ENCODE results near the gene TSPAN18. TPM values are rescaled to one million over a fixed set of nuclear protein-coding genes. Genes with fewer than 3 reads are reported as not detected.
A peak's percentile ranks its signal among the peaks of the same experiment; 100 is the strongest.

The TSPAN18 gene
- total and polyA plus RNA-seq, 2 experiments from 2014 or later = 6.0 to 10.6 TPM

DNA sequence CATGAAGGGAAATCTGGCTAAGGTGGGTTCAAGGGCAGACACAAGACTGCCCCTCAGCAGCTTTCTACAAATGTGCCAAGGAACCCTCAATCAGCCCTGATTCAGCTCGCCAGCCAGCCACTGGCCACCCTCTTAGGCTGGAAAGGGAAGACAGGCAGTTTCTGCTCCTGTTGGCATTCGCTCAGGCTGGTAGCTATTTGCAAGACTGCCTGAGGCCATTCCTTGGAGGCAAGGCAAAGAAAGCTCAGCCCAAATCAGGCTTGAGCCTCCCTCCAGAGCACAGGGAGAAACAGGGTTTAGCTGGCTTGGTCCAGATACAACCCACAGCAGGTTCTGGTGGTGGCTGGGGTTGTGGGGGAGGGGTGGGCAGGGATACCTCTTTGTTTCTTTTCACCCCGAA, 204.7 kb downstream of the TSPAN18 start:
- H3K4me1 ChIP-seq (ENCODE audit: insufficient read depth) = peaks cover 16% of the 10 kb centered on the region
- no peaks in the 10 kb centered on the region for H3K36me3 ChIP-seq (ENCODE audit: insufficient read depth)
- Mint-ChIP-seq H3K36me3 (ENCODE audit: low read depth) (peaks cover 9% of the 10 kb centered on the region; the same call in 1 of the 3 replicates), H3K4me3 (no peak overlapping the region), H3K27me3 (ENCODE audit: insufficient read depth, low read depth, poor library complexity) (peaks cover 32% of the 10 kb centered on the region), H3K27ac (no peak overlapping the region), H3K4me1 (peaks cover 39% of the 10 kb centered on the region), H3K9me3 (no peaks in the 10 kb centered on the region)
- H4K20me1 ChIP-seq (replicated peaks; ENCODE audit: insufficient read depth) = no peaks in the 10 kb centered on the region
- TF ChIP-seq NANOG (IDR thresholded peaks at IDR 0.05; ENCODE audit: borderline replicate concordance) (no peak), ZNF331 (CRISPR knock-in tag; IDR thresholded peaks at IDR 0.05; ENCODE audit: low read depth) (no peak), EZH2phosphoT487 (IDR thresholded peaks at IDR 0.05; ENCODE audit: unreplicated experiment) (no peak), ZNF114 (CRISPR knock-in tag; IDR thresholded peaks at IDR 0.05) (no peak), CREB1 (CRISPR knock-in tag; IDR thresholded peaks at IDR 0.05; ENCODE audit: low read depth) (no peak), POLR2AphosphoS5 (IDR thresholded peaks at IDR 0.05; ENCODE audit: low read depth) (no peak), JUNB (IDR thresholded peaks at IDR 0.05; ENCODE audit: unreplicated experiment) (no peak), STAT1 (IDR thresholded peaks at IDR 0.05; ENCODE audit: unreplicated experiment) (no peak), EZH2 (IDR thresholded peaks at IDR 0.05; ENCODE audit: low read depth, unreplicated experiment) (no peak)
- TF ChIP-seq, protein P1, sequence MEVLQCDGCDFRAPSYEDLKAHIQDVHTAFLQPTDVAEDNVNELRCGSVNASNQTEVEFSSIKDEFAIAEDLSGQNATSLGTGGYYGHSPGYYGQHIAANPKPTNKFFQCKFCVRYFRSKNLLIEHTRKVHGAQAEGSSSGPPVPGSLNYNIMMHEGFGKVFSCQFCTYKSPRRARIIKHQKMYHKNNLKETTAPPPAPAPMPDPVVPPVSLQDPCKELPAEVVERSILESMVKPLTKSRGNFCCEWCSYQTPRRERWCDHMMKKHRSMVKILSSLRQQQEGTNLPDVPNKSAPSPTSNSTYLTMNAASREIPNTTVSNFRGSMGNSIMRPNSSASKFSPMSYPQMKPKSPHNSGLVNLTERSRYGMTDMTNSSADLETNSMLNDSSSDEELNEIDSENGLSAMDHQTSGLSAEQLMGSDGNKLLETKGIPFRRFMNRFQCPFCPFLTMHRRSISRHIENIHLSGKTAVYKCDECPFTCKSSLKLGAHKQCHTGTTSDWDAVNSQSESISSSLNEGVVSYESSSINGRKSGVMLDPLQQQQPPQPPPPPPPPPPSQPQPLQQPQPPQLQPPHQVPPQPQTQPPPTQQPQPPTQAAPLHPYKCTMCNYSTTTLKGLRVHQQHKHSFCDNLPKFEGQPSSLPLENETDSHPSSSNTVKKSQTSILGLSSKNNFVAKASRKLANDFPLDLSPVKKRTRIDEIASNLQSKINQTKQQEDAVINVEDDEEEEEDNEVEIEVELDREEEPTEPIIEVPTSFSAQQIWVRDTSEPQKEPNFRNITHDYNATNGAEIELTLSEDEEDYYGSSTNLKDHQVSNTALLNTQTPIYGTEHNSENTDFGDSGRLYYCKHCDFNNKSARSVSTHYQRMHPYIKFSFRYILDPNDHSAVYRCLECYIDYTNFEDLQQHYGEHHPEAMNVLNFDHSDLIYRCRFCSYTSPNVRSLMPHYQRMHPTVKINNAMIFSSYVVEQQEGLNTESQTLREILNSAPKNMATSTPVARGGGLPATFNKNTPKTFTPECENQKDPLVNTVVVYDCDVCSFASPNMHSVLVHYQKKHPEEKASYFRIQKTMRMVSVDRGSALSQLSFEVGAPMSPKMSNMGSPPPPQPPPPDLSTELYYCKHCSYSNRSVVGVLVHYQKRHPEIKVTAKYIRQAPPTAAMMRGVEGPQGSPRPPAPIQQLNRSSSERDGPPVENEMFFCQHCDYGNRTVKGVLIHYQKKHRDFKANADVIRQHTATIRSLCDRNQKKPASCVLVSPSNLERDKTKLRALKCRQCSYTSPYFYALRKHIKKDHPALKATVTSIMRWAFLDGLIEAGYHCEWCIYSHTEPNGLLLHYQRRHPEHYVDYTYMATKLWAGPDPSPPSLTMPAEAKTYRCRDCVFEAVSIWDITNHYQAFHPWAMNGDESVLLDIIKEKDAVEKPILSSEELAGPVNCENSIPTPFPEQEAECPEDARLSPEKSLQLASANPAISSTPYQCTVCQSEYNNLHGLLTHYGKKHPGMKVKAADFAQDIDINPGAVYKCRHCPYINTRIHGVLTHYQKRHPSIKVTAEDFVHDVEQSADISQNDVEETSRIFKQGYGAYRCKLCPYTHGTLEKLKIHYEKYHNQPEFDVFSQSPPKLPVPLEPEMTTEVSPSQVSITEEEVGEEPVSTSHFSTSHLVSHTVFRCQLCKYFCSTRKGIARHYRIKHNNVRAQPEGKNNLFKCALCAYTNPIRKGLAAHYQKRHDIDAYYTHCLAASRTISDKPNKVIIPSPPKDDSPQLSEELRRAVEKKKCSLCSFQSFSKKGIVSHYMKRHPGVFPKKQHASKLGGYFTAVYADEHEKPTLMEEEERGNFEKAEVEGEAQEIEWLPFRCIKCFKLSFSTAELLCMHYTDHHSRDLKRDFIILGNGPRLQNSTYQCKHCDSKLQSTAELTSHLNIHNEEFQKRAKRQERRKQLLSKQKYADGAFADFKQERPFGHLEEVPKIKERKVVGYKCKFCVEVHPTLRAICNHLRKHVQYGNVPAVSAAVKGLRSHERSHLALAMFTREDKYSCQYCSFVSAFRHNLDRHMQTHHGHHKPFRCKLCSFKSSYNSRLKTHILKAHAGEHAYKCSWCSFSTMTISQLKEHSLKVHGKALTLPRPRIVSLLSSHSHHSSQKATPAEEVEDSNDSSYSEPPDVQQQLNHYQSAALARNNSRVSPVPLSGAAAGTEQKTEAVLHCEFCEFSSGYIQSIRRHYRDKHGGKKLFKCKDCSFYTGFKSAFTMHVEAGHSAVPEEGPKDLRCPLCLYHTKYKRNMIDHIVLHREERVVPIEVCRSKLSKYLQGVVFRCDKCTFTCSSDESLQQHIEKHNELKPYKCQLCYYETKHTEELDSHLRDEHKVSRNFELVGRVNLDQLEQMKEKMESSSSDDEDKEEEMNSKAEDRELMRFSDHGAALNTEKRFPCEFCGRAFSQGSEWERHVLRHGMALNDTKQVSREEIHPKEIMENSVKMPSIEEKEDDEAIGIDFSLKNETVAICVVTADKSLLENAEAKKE (CRISPR knock-in tag; IDR thresholded peaks at IDR 0.05) = no peak
- TF ChIP-seq, protein P2, sequence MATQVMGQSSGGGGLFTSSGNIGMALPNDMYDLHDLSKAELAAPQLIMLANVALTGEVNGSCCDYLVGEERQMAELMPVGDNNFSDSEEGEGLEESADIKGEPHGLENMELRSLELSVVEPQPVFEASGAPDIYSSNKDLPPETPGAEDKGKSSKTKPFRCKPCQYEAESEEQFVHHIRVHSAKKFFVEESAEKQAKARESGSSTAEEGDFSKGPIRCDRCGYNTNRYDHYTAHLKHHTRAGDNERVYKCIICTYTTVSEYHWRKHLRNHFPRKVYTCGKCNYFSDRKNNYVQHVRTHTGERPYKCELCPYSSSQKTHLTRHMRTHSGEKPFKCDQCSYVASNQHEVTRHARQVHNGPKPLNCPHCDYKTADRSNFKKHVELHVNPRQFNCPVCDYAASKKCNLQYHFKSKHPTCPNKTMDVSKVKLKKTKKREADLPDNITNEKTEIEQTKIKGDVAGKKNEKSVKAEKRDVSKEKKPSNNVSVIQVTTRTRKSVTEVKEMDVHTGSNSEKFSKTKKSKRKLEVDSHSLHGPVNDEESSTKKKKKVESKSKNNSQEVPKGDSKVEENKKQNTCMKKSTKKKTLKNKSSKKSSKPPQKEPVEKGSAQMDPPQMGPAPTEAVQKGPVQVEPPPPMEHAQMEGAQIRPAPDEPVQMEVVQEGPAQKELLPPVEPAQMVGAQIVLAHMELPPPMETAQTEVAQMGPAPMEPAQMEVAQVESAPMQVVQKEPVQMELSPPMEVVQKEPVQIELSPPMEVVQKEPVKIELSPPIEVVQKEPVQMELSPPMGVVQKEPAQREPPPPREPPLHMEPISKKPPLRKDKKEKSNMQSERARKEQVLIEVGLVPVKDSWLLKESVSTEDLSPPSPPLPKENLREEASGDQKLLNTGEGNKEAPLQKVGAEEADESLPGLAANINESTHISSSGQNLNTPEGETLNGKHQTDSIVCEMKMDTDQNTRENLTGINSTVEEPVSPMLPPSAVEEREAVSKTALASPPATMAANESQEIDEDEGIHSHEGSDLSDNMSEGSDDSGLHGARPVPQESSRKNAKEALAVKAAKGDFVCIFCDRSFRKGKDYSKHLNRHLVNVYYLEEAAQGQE (IDR thresholded peaks at IDR 0.05; ENCODE audit: unreplicated experiment) = no peak
- TF ChIP-seq, protein P3, sequence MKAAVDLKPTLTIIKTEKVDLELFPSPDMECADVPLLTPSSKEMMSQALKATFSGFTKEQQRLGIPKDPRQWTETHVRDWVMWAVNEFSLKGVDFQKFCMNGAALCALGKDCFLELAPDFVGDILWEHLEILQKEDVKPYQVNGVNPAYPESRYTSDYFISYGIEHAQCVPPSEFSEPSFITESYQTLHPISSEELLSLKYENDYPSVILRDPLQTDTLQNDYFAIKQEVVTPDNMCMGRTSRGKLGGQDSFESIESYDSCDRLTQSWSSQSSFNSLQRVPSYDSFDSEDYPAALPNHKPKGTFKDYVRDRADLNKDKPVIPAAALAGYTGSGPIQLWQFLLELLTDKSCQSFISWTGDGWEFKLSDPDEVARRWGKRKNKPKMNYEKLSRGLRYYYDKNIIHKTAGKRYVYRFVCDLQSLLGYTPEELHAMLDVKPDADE (IDR thresholded peaks at IDR 0.05) = no peak
- TF ChIP-seq, protein P4, sequence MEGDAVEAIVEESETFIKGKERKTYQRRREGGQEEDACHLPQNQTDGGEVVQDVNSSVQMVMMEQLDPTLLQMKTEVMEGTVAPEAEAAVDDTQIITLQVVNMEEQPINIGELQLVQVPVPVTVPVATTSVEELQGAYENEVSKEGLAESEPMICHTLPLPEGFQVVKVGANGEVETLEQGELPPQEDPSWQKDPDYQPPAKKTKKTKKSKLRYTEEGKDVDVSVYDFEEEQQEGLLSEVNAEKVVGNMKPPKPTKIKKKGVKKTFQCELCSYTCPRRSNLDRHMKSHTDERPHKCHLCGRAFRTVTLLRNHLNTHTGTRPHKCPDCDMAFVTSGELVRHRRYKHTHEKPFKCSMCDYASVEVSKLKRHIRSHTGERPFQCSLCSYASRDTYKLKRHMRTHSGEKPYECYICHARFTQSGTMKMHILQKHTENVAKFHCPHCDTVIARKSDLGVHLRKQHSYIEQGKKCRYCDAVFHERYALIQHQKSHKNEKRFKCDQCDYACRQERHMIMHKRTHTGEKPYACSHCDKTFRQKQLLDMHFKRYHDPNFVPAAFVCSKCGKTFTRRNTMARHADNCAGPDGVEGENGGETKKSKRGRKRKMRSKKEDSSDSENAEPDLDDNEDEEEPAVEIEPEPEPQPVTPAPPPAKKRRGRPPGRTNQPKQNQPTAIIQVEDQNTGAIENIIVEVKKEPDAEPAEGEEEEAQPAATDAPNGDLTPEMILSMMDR (conservative IDR thresholded peaks at IDR 0.05; ENCODE audit: low read depth in 2 of 2) = no peak
- H3K4me2 ChIP-seq = 0 out of 2 replicates have a peak overlapping the region, but pooled peaks have one; percentile 32
- no peaks in the 10 kb centered on the region for H3K27me3 ChIP-seq (ENCODE audit: insufficient read depth)
- no peak overlapping the region for H3K27ac ChIP-seq (ENCODE audit: low read depth)
- no peak overlapping the region for H2AFZ ChIP-seq
- H3K79me2 ChIP-seq (replicated peaks; ENCODE audit: insufficient read depth) = no peaks in the 10 kb centered on the region
- DNase-seq (ENCODE audit: low spot score) (no peak), ATAC-seq (no peak; the same call in 1 of the 3 replicates)
- no peak overlapping the region for H3K4me3 ChIP-seq
- H3F3A ChIP-seq (replicated peaks; ENCODE audit: low read depth) = no peaks in the 10 kb centered on the region
- no peaks in the 10 kb centered on the region for H3K9me2 ChIP-seq (ENCODE audit: insufficient read depth)

All from GM23338 (cell line).